ENCODE results near the gene KRT82. TPM values are rescaled to one million over a fixed set of nuclear protein-coding genes. Genes with fewer than 3 reads are reported as not detected.
"Not testable (repeated sequence)": the region's sequence is repeated elsewhere in the genome, so short reads cannot be mapped to it uniquely, and the experiment has no call there.

Gene KRT82
- total and polyA plus RNA-seq, 5 donors from 2014 or later, result not detected

DNA sequence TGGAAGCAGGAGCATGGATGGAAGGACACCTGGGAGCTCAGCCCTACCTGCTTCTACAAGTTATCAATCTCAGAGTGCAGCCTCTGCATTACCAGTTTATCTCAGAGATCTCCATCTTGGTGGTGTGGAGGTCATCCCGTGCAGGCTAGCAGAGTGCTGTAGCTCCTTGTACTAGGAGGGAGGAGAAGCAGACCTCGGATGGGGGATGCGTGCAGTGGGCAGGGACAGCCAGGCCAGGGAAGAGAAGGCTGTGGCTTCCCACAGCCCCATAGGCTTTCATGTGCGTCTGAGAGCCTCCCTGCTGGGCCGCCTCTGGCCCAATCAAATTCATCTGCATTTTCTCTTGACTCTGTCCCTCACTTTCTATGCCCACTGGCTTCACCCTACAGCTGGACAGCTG lies 8.8 kb upstream of the KRT82 start:
- Histone ChIP-seq H3K27ac (ENCODE audit: insufficient read depth, low read length, poor library complexity, severe bottlenecking) (no peak overlapping the region), H3K4me3 (ENCODE audit: low read depth, low read length) (no peak overlapping the region), H3K4me1 (ENCODE audit: control insufficient read depth, insufficient read depth, low read length, poor library complexity, severe bottlenecking) (no peaks in the 10 kb centered on the region), H3K27me3 (ENCODE audit: control insufficient read depth, insufficient read depth, low read length) (peaks cover 3% of the 10 kb centered on the region), H3K36me3 (ENCODE audit: control insufficient read depth, insufficient read depth, low read length) (no peaks in the 10 kb centered on the region), H3K9me3 (ENCODE audit: control insufficient read depth in 2 of 2, low read length in 2 of 2) (no peaks in the 10 kb centered on the region)
- Mint-ChIP-seq H3K27me3 (peaks cover 2% of the 10 kb centered on the region), H3K36me3 (no peaks in the 10 kb centered on the region), H3K9me3 (peaks cover 0 to 1% (median 0%) of the 10 kb centered on the region in 7 donors), H3K27ac (no peak overlapping the region), H3K4me3 (no peak overlapping the region), H3K4me1 (no peaks in the 10 kb centered on the region)
- DNase-seq (no peak), ATAC-seq (ENCODE audit: low read depth in 2 of 2) (no peak)

GRCh38 chr12:52413782-52414345 lies 7.7 kb upstream of the KRT82 start:
- no peak overlapping the region for H3K4me3 ChIP-seq (ENCODE audit: low read depth, low read length)
- no peak overlapping the region for H3K27ac Mint-ChIP-seq
- DNase-seq, result no peak

GRCh38 chr12:52413202-52413601 lies 7.1 kb upstream of the KRT82 start:
- DNase-seq (no peak), ATAC-seq (ENCODE audit: low read depth in 2 of 2) (no peak)
- Histone ChIP-seq H3K27ac (ENCODE audit: insufficient read depth, low read length, poor library complexity, severe bottlenecking) (no peak overlapping the region), H3K4me1 (ENCODE audit: control insufficient read depth, insufficient read depth, low read length, poor library complexity, severe bottlenecking) (no peaks in the 10 kb centered on the region), H3K9me3 (ENCODE audit: control insufficient read depth in 2 of 2, low read length in 2 of 2) (no peaks in the 10 kb centered on the region), H3K27me3 (ENCODE audit: control insufficient read depth, insufficient read depth, low read length) (peaks cover 3% of the 10 kb centered on the region), H3K36me3 (ENCODE audit: control insufficient read depth, insufficient read depth, low read length) (no peaks in the 10 kb centered on the region), H3K4me3 (ENCODE audit: low read depth, low read length) (no peak overlapping the region)
- Mint-ChIP-seq H3K9me3 (peaks cover 0 to 1% (median 0%) of the 10 kb centered on the region in 7 donors), H3K27me3 (no peaks in the 10 kb centered on the region), H3K4me3 (no peak overlapping the region), H3K36me3 (no peaks in the 10 kb centered on the region), H3K4me1 (no peaks in the 10 kb centered on the region), H3K27ac (no peak overlapping the region)

More at GRCh38 chr12:52413782-52414345, 7.7 kb upstream of the KRT82 start:
- no peak for ATAC-seq (ENCODE audit: low read depth in 2 of 2)
- H3K4me3 Mint-ChIP-seq, result no peak overlapping the region
- H3K4me1 Mint-ChIP-seq, result no peaks in the 10 kb centered on the region
- H3K36me3 Mint-ChIP-seq, result no peaks in the 10 kb centered on the region
- peaks cover 0 to 1% (median 0%) of the 10 kb centered on the region in 7 donors for H3K9me3 Mint-ChIP-seq
- peaks cover 3% of the 10 kb centered on the region for H3K27me3 ChIP-seq (ENCODE audit: control insufficient read depth, insufficient read depth, low read length)
- H3K27me3 Mint-ChIP-seq, result no peaks in the 10 kb centered on the region
- H3K27ac ChIP-seq (ENCODE audit: insufficient read depth, low read length, poor library complexity, severe bottlenecking), result no peak overlapping the region
- no peaks in the 10 kb centered on the region for H3K9me3 ChIP-seq (ENCODE audit: control insufficient read depth in 2 of 2, low read length in 2 of 2)
- H3K4me1 ChIP-seq (ENCODE audit: control insufficient read depth, insufficient read depth, low read length, poor library complexity, severe bottlenecking), result no peaks in the 10 kb centered on the region
- no peaks in the 10 kb centered on the region for H3K36me3 ChIP-seq (ENCODE audit: control insufficient read depth, insufficient read depth, low read length)

GRCh38 chr12:52411815-52412214 lies 5.7 kb upstream of the KRT82 start:
- H3K36me3 Mint-ChIP-seq, result no peaks in the 10 kb centered on the region
- no peaks in the 10 kb centered on the region for H3K36me3 ChIP-seq (ENCODE audit: control insufficient read depth, insufficient read depth, low read length)
- no peaks in the 10 kb centered on the region for H3K9me3 ChIP-seq (ENCODE audit: control insufficient read depth in 2 of 2, low read length in 2 of 2)
- DNase-seq, result no peak
- H3K27me3 ChIP-seq (ENCODE audit: control insufficient read depth, insufficient read depth, low read length), result peaks cover 3% of the 10 kb centered on the region
- H3K4me3 Mint-ChIP-seq, result no peak overlapping the region
- H3K9me3 Mint-ChIP-seq, result peaks cover 0 to 3% (median 0%) of the 10 kb centered on the region in 7 donors
- H3K4me3 ChIP-seq (ENCODE audit: low read depth, low read length), result no peak overlapping the region
- no peaks in the 10 kb centered on the region for H3K27me3 Mint-ChIP-seq
- H3K27ac Mint-ChIP-seq, result no peak overlapping the region
- H3K4me1 Mint-ChIP-seq, result no peaks in the 10 kb centered on the region
- no peak for ATAC-seq (ENCODE audit: low read depth in 2 of 2)
- H3K27ac ChIP-seq (ENCODE audit: insufficient read depth, low read length, poor library complexity, severe bottlenecking), result no peak overlapping the region
- H3K4me1 ChIP-seq (ENCODE audit: control insufficient read depth, insufficient read depth, low read length, poor library complexity, severe bottlenecking), result no peaks in the 10 kb centered on the region

GRCh38 chr12:52410589-52411248 lies 4.6 kb upstream of the KRT82 start:
- H3K4me3 ChIP-seq (ENCODE audit: low read depth, low read length); H3K27ac Mint-ChIP-seq; H3K36me3 Mint-ChIP-seq; ATAC-seq (ENCODE audit: low read depth in 2 of 2); H3K4me3 Mint-ChIP-seq; H3K27me3 Mint-ChIP-seq; H3K9me3 ChIP-seq (ENCODE audit: control insufficient read depth in 2 of 2, low read length in 2 of 2); H3K27me3 ChIP-seq (ENCODE audit: control insufficient read depth, insufficient read depth, low read length); DNase-seq; H3K36me3 ChIP-seq (ENCODE audit: control insufficient read depth, insufficient read depth, low read length); H3K27ac ChIP-seq (ENCODE audit: insufficient read depth, low read length, poor library complexity, severe bottlenecking); H3K9me3 Mint-ChIP-seq; H3K4me1 Mint-ChIP-seq; H3K4me1 ChIP-seq (ENCODE audit: control insufficient read depth, insufficient read depth, low read length, poor library complexity, severe bottlenecking): not testable (repeated sequence)

DNA sequence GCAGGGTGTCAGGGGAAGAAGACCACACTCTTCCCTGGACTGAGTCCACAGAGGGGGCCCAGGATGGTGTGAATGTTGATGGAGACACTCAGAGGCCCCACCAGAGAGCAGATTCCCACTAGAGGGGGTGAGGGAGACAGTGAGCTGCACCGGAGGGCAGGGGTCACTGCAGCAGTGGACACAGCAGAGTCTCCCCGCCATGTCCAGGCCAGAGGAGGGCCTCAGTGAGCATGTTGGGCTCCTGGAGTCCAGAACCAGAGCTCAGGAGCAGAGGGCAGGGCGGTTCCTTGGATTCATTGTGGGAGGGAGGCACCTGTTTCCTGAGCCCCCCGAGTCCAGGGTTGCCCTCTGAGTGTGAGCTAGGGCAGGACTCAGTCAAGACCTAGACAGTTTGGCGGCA lies 1.8 kb upstream of the KRT82 start:
- Histone ChIP-seq H3K27ac (ENCODE audit: insufficient read depth, low read length, poor library complexity, severe bottlenecking) (no peak overlapping the region), H3K27me3 (ENCODE audit: control insufficient read depth, insufficient read depth, low read length) (no peaks in the 10 kb centered on the region), H3K4me3 (ENCODE audit: low read depth, low read length) (no peak overlapping the region), H3K4me1 (ENCODE audit: control insufficient read depth, insufficient read depth, low read length, poor library complexity, severe bottlenecking) (no peaks in the 10 kb centered on the region), H3K9me3 (ENCODE audit: control insufficient read depth in 2 of 2, low read length in 2 of 2) (no peaks in the 10 kb centered on the region), H3K36me3 (ENCODE audit: control insufficient read depth, insufficient read depth, low read length) (no peaks in the 10 kb centered on the region)
- Mint-ChIP-seq H3K27ac (peak overlapping the region in 1 of 3 donors; percentile 8), H3K4me1 (no peaks in the 10 kb centered on the region), H3K27me3 (no peaks in the 10 kb centered on the region), H3K4me3 (no peak overlapping the region), H3K9me3 (peaks cover 0 to 3% (median 0%) of the 10 kb centered on the region in 7 donors), H3K36me3 (no peaks in the 10 kb centered on the region)
- no peak for DNase-seq
- no peak for ATAC-seq (ENCODE audit: low read depth in 2 of 2)

DNA sequence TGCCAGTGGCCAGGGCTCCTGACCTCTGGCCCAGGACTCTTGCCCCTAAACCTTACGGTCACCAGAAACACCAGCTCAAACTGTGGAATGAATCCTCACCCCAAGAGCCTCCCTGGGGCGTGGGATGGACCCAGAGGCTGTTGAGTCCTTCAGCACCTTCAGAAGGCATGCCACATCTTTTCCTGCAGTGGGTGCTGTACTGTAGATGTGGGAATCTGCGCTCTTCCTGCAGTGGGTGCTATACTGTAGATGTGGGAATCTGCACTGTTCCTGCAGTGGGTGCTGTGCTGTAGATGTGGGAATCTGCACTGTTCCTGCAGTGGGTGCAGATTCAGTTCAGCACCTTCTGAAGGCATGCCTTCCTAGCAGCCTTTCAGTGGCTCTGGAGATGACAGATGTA lies 1.2 kb downstream of the KRT82 start:
- H3K36me3 Mint-ChIP-seq, result no peaks in the 10 kb centered on the region
- H3K27ac Mint-ChIP-seq, result no peak overlapping the region
- Histone ChIP-seq H3K4me3 (ENCODE audit: low read depth, low read length) (no peak overlapping the region), H3K4me1 (ENCODE audit: control insufficient read depth, insufficient read depth, low read length, poor library complexity, severe bottlenecking) (no peaks in the 10 kb centered on the region), H3K36me3 (ENCODE audit: control insufficient read depth, insufficient read depth, low read length) (no peaks in the 10 kb centered on the region), H3K27ac (ENCODE audit: insufficient read depth, low read length, poor library complexity, severe bottlenecking) (no peak overlapping the region), H3K27me3 (ENCODE audit: control insufficient read depth, insufficient read depth, low read length) (no peaks in the 10 kb centered on the region), H3K9me3 (ENCODE audit: control insufficient read depth in 2 of 2, low read length in 2 of 2) (no peaks in the 10 kb centered on the region)
- no peaks in the 10 kb centered on the region for H3K4me1 Mint-ChIP-seq
- H3K4me3 Mint-ChIP-seq, result no peak overlapping the region
- ATAC-seq (ENCODE audit: low read depth in 2 of 2) (no peak), DNase-seq (no peak)
- H3K9me3 Mint-ChIP-seq, result peaks cover 0 to 3% (median 0%) of the 10 kb centered on the region in 7 donors
- H3K27me3 Mint-ChIP-seq, result no peaks in the 10 kb centered on the region

GRCh38 chr12:52403561-52403960 lies 2.6 kb downstream of the KRT82 start:
- DNase-seq, result no peak
- H3K27me3 ChIP-seq (ENCODE audit: control insufficient read depth, insufficient read depth, low read length), result no peaks in the 10 kb centered on the region

More at GRCh38 chr12:52403561-52403960, 2.6 kb downstream of the KRT82 start:
- H3K36me3 ChIP-seq (ENCODE audit: control insufficient read depth, insufficient read depth, low read length), result no peaks in the 10 kb centered on the region
- no peaks in the 10 kb centered on the region for H3K9me3 ChIP-seq (ENCODE audit: control insufficient read depth in 2 of 2, low read length in 2 of 2)
- Mint-ChIP-seq H3K9me3 (peaks cover 0 to 3% (median 0%) of the 10 kb centered on the region in 7 donors), H3K36me3 (no peaks in the 10 kb centered on the region), H3K27me3 (peaks cover 6% of the 10 kb centered on the region), H3K4me3 (no peak overlapping the region), H3K4me1 (no peaks in the 10 kb centered on the region), H3K27ac (no peak overlapping the region)
- ATAC-seq (ENCODE audit: low read depth in 2 of 2), result no peak
- H3K27ac ChIP-seq (ENCODE audit: insufficient read depth, low read length, poor library complexity, severe bottlenecking), result no peak overlapping the region
- H3K4me3 ChIP-seq (ENCODE audit: low read depth, low read length), result no peak overlapping the region
- no peaks in the 10 kb centered on the region for H3K4me1 ChIP-seq (ENCODE audit: control insufficient read depth, insufficient read depth, low read length, poor library complexity, severe bottlenecking)
